NOMO-1 treated with dmso at 0.1 percent for 144 hours (cell line): ENCODE data around the gene GABARAP.

Source experiments
- DNase-seq: peaks from one replicate; lab custom pipeline; 2025; ENCODE audit not compliant: unreplicated experiment; lab: John Stamatoyannopoulos, UW

GABARAP gene

GRCh38 chr17:7208754-7209460 is 33.3 kb downstream of the GABARAP start:
- no peak for DNase-seq

- DNase-seq: no peak
These were observed 34.1 kb downstream of the GABARAP start for GRCh38 chr17:7208027-7208571.

- no peak for DNase-seq
These were observed 34.9 kb downstream of the GABARAP start for GRCh38 chr17:7207120-7208001.

GRCh38 chr17:7205561-7205960 is 36.7 kb downstream of the GABARAP start:
- no peak for DNase-seq

GRCh38 chr17:7204828-7205461 is 37.3 kb downstream of the GABARAP start:
- DNase-seq: no peak

- no peak for DNase-seq
These were observed 37.9 kb downstream of the GABARAP start for GRCh38 chr17:7204336-7204735.

GRCh38 chr17:7203391-7203790 is 38.9 kb downstream of the GABARAP start:
- no peak for DNase-seq

GRCh38 chr17:7196651-7197401 is 45.4 kb downstream of the GABARAP start:
- DNase-seq: no peak

- DNase-seq: no peak
These were observed 46.3 kb downstream of the GABARAP start for GRCh38 chr17:7195971-7196370.

- no peak for DNase-seq
These were observed 49.8 kb downstream of the GABARAP start for GRCh38 chr17:7192271-7192937.

- no peak for DNase-seq
These were observed 50.5 kb downstream of the GABARAP start for GRCh38 chr17:7191571-7192270.

GRCh38 chr17:7191069-7191468 is 51.2 kb downstream of the GABARAP start:
- no peak for DNase-seq

- no peak for DNase-seq
These were observed 51.9 kb downstream of the GABARAP start for GRCh38 chr17:7190276-7190917.
